ENCODE data around the gene TCF25.

GRCh38 chr16:89907055-89907814, 33.8 kb downstream of the TCF25 start:
- TF ChIP-seq POLR2A (IDR thresholded peaks at IDR 0.05) = no peak
- no peak for TF ChIP-seq CTCF (IDR thresholded peaks at IDR 0.05)

Data from uterus (tissue), 2 donors.